ENCODE data around the gene RGMB.

The RGMB gene

DNA sequence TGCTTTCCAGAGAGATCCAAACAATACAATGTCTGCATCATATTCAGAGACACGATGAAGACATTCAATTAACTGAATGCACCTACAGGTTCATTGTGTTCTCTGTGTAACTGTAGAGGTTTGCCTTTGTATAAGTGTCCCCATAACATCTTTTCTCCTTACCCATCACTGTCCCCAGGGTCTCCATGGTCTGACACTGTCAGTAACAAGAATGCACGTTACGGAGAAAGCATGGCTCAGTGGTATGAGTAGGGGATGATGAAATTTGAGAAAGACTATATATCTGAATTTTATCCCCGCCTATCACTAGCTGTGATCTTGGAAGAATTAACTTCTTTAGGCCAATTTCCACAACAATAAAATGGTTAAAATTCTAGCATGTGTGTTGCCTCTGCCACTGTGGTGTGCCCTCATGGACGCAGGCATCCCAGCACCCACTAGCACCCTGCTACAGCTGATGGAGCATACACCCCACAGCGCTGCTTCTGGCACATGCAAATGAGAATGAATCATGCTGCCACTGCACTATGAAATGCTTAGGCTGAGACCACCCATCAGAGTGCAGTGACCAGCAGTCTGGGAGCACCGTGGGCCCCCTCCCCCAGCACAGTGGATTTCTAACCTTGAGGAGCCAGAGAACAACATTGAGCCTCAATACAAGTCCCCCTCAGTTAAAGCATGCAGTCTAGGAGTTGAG is 54.3 kb downstream of the RGMB start:
- no peak for DNase-seq (ENCODE audit: low read depth)

DNA sequence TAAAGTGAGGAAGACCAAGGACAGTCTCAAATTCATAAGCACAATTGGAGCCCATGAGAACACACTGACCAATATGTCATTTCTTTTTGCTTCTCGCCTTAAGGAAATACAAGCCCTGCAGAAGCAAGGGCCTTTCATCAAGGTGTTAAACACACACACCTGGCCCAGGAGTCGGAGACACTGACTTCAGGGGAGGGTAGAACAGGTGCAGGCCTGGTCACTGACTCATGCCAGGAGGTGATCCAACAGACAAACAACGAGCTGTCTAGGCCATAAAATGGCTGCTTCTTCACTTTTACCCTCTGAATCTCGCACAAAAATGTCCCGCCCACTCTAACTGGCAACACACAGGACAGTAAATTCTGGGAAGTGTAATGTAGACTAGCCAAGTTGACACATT is 62.7 kb downstream of the RGMB start:
- DNase-seq (ENCODE audit: low read depth): no peak

DNA sequence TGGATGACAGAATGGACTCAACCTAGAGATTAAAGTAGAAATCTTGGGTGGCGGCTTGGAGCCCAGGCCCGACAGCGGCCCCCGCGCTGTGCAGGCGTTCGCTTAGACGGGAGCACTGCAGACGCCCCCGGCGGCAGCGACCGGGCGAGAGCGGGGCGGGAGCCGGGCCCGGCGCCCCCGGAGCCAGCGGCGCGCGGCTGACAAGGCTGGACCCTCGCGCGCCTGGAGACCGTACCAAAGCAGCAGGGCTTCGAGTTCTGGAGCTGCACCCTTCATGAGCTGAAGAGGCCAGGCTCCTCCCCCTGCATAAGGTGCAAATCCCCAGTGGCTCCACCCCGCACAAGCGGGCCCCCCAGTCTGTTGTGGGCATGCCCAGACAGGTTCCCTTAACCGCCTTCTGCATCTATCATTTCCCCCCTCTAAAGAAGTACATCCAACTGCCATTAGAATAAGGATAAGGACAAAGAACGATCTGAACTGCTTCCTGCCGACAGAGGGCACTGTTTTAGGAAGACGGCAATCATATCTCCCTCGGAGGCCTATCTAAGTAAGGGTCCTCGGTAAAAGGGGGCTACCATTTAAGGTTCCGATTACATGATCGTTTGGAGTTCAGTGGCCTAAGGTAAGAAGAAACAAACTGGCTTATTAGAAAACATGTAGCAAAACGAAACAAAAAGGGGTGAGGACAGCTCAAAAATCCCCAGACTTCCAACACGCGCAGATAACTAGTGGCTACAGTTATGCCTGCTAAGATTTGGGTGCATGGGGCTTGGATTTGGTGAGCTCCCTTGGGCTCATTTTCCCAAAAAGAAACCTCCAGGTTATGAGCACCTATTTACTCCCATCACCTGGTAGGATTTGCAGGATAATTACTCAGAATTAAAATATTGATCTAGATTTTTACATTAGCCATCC is 66.3 kb downstream of the RGMB start:
- no peak for DNase-seq (ENCODE audit: low read depth)

DNA sequence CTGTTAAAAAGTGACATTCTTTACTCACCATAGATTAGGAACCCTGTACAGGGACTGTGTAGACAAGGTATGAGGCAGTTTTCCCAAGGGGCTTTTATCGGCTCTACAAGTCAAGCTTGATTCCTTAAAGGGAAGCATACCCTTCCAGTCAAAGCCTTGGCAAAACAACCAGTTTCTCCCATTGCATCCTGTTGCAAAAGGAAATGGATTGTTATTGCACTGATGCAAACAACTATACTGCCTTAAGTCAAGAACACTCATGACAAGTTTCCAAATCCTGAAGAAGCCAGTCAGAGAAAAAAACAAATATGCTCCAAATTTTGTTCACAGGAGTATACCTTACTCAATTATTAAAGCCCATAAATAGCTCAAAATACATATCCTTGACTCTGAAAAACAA is 67.5 kb downstream of the RGMB start:
- DNase-seq (ENCODE audit: low read depth): no peak

DNA sequence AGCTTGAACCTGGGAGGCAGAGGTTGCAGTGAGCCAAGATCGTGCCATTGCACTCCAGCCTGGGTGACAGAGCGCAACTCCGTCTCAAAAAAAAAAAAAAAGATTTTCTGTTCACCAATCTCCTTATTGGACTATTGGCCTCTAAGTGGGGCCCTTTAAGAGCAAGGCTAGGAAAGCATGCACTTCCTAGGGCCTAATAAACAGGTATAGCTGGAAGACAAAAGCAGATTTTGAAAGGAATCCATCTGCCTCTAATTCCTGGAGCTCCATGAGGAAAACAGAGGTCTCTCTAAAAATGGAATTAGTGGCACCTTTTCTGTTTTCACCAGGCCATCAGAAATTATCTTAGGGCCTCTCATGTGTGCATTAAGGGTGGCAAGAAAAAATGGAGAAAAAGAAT is 70.0 kb downstream of the RGMB start:
- no peak for DNase-seq (ENCODE audit: low read depth)

DNA sequence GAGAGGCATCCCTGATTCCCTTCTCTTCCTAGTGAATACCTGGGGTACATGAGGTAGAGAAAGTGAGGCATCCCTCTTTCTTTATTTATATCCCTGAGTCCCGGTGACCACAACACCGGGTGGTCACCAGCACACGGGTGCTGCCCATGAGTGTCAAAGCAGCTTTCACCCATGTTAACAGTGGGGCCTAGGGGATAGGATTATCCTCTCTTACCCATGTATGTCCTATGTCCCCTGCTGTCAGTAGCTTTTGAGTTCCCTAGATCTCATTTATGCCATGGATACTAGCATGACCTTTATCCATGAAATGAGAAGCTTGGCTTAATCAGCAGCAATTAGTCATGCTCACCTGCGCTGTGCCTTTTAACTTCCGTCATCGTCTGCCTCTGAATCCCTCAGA is 71.4 kb downstream of the RGMB start:
- no peak for DNase-seq (ENCODE audit: low read depth)

DNA sequence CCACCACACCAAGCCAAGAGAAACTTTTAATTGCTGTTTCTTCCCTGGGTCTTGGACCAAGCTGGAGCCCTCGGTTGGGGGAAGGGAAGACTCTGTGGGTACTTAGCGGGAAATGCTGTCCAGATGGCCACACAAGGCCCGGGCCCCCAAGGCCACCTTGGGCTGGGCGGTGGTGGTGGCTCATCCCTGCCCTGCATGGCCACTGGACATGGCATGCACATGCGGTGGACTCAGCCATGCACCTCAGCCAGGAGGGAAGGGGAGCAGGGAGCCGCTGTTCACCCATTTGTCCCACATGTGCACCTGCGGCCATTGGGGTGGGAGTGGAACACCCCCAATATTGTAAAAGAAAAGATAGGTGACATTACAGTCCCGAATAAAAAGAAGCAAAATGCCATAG is 72.4 kb downstream of the RGMB start:
- no peak for DNase-seq (ENCODE audit: low read depth)

Data from GM04504 (cell line).